SH-SY5Y (cell line): ENCODE results near the gene TSPAN11.

ENCODE experiments used
- GATA2 ChIP-seq: IDR thresholded peaks from 2 replicates; pipeline ENCODE4 v1.6.1; 2011; ENCODE audit warnings: mild to moderate bottlenecking, low read depth, low read length
- GATA3 ChIP-seq: IDR thresholded peaks from 2 replicates; pipeline ENCODE4 v1.6.1; 2011; ENCODE audit warnings: low read depth, mild to moderate bottlenecking, low read length, moderate library complexity

TSPAN11 gene

DNA sequence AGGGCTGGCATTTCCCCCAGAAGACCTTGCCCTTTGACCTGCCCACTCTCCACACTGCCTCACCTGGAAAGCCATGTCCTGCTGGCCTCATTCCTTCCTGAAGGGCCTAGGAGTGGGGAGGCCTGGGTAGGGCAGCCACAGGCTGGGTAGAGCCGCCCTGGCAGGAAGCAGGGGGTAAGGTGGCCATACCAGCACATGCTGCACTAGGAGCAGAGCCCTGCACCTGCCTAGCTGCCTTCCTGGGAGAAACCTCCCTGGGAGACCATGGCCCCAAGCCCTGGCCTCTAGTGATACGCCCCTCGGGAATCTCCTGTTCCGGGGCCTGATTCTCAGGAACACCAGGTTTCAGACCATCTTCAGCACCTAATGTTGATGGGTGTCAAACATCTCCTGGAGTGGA lies 65.8 kb downstream of the TSPAN11 start:
- no peak for TF ChIP-seq GATA3
- TF ChIP-seq GATA2, result no peak

DNA sequence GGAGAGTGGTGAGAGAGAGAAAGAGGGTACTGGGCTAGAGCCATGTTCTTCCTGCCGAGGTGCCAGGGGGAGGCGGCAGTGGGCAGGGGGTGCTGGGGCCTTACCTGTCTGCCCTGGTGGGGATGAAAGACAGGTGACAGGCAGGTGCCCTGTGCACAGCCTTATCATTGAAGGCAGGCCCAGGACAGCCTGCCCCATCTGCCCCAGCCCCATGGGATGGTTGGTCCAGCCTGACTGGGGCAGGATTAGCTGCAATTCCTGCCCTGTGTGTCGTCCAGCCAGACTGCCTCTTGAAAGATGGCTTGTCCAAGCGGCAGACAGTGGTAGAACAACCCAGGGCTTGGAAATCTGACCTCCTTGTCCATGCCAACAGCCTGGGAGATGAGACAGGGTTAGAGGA lies 67.2 kb downstream of the TSPAN11 start:
- TF ChIP-seq GATA2 (no peak), GATA3 (no peak)

DNA sequence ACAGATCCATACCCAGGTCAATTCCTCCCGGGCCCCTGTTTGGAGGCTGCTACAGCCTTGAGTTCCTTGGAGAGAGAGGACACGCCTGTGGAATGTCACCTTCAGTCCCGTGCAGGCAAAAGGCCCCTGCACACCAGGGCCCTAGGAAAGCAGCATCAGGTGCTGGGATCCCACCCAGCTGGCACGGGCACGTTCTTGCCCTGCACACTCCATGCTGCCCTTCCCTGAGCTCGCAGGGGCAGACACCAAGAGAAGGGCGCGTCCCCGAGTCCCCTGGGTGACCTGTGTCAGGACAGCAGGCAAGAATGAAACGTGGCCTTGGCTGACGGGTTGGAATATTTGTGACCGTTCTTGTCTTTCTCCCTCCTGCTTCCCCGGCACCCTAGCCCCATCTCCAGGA lies 67.7 kb downstream of the TSPAN11 start:
- no peak for TF ChIP-seq GATA2
- TF ChIP-seq GATA3, result no peak

DNA sequence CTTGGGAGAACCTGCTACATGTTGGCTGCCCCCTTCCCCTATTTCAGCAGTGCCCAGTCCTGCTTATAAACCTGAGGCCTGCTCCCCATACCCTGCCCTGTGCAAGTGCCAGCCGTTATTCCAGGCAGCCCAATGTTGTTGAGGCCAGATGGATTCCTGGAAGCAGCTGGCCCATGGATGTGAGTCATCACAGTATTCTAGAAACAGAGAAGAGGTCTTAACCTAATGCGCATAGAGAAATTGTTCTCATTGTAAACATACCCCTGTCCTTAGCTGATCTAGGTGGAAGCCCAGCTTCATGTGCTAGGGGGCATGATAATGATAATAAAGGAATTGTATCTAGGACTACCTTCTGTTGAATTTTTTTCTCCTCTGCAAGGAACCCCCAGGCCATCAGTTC lies 69.7 kb downstream of the TSPAN11 start:
- TF ChIP-seq GATA2, result no peak
- TF ChIP-seq GATA3, result no peak

DNA sequence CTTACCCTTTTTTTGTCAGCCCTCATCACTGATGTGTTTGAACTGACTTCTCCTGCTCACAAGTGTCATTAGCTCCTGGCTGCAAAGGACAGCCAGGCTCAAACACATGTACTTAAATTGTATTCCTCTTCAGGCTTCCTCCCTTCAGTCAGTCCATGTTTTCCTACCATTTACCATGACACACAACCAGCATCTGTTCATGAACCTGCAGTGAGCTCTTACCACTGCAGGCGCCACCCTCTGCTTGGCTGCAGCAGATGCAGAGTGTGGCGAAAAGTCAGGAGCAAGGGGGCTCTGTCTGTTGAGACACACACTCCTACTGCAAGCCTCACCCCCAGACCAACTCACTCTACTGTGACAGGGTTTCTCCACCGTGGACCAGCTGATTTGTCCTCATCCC lies 70.2 kb downstream of the TSPAN11 start:
- TF ChIP-seq GATA2, result no peak
- no peak for TF ChIP-seq GATA3

DNA sequence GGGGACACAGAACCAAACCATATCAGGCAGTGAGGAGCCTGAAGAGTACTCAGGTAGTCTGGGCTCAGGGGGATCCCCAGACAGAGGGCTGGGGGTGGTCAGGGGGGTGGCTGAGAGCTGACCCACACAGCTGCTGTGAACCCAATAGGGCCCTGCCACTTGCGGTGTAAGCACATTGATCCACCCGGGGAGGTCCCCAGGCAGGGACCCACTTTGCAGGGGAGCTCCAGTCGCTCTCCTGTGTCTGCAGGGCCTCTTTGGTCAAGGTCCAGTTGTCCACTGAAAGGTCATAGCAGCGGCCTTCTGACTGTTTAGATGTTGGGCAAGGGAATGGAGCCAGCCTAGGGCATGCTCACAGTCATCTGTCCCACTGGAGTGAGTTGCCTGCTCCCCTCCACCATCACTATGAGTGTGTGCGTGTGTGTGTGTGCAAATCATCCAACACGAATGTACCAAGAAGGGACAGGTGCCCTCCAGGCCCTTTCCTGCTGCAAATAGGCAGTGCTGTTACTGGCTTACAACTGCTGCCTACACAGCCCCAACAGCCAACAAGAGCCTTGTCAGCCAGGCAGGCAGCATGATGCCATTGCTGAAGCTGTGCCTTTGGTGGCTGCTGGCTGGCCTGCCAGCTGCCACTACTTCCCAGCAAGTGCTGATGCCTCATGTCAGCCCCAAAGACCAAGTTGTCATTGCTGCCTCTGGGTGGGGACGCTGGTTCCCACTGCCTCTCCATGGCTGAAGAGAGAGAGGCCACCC lies 71.3 kb downstream of the TSPAN11 start:
- TF ChIP-seq GATA3, result no peak
- no peak for TF ChIP-seq GATA2

DNA sequence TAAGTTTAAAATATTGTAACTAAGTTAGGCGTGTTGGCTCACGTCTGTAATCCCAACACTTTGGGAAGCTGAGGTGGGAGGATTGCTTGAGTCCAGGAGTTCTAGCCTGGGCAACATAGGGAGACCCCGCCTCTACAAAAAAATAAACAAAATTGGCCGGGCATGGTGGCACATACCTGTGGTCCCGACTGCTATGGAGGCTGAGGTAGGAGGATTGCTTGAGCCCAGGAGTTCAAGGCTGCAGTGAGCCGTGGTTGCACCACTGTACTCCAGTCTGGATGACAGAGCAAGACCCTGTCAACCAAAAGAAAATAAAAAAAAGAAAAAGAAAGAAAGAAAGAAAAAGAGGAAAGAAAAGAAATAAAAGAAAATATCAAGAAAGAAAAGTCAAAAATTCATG lies 72.5 kb downstream of the TSPAN11 start:
- TF ChIP-seq GATA3 (no peak), GATA2 (no peak)

DNA sequence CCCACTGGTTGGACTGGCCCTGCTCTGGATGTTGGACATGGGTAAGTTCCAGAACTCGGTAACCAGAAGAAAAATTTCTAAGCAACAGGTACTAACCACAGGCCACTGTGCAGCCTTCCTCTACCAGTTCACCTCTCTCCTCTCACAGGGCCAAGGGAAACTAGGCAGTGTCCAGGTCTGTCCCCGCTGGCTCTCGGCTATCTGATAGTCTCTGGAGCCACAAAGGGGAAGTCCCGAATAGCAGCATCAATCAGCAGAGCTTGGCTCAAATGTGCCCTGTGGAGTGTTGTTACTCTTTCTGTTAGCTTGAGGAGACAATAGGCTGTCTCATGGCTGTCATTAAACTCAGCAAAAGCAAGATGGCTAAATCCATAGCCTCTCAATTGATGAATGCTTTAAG lies 73.2 kb downstream of the TSPAN11 start:
- TF ChIP-seq GATA3, result no peak
- TF ChIP-seq GATA2, result no peak

DNA sequence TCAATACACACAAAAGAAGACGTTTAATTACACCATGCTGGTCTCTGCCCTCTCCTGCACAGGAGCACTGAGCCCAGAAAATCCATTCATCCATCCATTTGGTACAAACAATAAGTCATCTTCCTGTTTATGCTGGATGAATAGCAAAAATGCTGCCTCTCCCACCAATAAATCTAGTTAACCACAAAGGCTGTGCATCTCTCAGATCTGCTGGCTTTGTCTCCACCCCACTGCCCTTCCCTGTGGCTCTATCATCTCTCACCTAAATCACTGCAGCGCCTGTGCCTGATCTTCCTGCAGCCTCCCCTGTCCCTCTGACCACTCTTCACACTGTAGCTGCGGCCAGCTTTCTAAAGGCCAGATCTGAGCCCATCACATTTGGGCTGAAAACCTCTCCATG lies 74.2 kb downstream of the TSPAN11 start:
- TF ChIP-seq GATA2 (no peak), GATA3 (no peak)

DNA sequence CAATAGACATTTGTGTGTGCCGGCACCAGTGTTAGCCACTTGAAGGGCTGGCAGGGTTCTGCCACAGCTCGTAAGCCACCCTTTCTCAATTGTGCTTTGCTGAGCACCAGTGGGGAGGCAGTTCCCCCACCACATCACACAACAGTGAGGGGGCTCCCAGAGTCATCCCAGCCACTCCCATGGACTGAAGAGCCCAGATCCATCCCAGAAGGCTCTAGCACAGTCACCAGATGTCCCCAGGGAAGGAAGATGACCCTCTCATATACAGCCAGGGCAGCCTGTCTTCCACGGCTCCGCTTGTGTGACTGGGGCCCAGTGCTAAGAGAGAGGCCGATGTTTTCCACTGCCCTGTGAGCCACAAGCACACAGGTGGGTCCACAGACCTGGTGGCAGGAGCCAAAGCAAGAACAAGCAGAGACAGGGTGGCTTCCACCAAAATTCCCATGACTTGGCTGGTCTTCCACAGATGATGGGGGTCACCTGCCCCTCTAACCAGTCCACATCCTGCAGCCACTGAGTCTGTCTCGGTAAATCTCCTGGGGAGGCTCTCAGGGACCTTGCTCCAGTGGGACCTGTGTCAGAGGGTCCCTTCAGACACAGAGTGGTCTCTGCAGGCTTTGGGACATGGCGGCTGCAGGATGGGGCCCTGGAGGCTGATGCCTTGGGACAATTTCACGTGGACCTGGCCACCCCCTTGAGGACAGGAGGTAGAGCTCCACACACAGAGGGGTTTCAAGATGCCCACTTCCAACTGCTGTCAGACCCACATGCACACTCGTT lies 75.2 kb downstream of the TSPAN11 start:
- TF ChIP-seq GATA3 (no peak), GATA2 (no peak)

DNA sequence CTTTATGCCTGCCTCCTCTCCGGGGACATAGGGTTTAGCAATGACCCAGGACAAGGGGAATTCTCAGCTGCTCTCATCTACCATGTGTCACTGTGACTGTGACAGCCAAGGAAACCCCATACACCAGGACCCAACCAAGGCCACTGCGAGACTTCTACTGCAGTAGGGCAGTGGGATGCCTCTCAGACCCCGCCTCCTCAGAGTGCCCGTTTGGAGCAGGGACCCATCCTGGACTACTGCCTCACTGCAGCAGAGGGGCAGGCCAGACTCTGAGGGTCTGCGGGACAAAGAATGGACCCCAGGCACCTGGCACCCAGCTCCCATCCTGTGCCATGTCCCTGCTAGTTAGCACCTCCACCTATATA lies 75.8 kb downstream of the TSPAN11 start:
- TF ChIP-seq GATA2 (no peak), GATA3 (no peak)

DNA sequence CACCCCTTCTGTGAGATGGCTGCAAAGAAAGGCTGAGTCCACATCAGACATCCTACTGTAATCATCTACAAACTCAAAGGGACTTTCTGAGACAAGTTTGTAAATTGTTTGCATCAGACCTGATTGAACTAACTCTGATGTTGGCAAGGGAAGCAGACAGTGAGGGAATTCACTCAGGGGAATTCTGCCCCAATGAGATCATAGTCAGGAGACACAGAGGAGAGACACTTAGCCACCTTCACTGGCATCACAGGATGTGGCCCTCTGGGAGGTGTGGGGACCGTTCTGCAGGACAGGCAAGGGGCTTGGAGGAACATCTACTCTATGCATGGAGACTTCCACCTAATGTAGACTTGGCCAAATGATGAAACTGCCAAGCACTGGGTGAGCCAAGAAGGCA lies 76.5 kb downstream of the TSPAN11 start:
- TF ChIP-seq GATA3 (no peak), GATA2 (no peak)

DNA sequence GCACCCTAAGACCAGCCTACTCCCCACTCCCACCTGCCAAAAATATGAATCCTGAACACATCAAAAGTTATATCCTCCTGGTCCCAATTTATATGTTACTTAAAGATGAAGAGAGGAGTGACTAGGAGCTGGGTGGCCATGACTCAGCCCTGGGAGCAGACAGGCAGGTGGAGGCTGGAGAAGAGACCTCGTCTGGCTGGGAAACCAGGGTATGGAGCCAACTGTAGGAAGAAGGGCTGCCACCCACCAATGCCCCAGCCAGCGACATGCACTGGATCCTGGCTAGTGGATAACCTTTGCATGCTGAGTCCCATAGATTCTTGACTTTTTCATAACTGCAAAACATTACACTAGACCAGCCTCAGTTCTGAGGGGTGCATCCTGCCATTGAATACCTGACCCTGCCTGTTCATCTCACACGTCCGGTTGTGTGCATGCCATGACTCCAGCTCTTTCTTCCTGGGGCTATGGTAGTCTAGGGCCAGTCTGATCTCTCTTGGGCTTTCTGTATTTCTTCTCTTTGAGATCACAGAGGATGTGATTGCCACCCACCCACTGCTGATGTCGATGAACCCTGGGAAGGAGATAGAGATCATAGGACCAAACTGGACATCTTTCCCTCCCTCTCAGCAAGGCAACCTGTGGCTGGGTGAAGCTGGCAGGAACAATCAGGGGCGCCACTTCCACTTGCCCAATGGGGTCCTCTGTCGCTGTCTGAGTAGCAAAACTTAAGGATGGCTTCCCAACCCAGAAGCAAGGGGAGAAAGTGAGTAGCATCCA lies 77.5 kb downstream of the TSPAN11 start:
- TF ChIP-seq GATA3 (no peak), GATA2 (no peak)

DNA sequence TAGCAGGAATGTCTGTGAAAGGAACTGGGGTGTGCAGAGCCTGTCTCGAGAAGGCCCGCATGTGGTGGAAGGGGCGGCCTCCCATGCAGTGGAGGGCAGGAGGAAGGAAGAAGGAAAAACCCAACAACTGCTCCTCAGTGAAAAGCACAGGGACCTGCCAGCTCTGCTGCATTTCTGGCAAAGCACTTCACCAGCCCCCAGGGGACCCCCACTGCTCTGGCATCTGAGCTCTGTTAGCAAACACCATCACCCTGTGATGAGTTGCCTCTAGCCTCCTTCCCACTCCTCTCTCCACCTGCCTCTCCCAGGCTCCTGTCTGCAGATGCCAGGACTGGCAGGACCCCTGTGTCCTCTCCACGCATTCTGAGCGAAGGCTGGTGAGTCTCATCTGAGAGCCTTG lies 78.1 kb downstream of the TSPAN11 start:
- TF ChIP-seq GATA2, result no peak
- TF ChIP-seq GATA3, result no peak

DNA sequence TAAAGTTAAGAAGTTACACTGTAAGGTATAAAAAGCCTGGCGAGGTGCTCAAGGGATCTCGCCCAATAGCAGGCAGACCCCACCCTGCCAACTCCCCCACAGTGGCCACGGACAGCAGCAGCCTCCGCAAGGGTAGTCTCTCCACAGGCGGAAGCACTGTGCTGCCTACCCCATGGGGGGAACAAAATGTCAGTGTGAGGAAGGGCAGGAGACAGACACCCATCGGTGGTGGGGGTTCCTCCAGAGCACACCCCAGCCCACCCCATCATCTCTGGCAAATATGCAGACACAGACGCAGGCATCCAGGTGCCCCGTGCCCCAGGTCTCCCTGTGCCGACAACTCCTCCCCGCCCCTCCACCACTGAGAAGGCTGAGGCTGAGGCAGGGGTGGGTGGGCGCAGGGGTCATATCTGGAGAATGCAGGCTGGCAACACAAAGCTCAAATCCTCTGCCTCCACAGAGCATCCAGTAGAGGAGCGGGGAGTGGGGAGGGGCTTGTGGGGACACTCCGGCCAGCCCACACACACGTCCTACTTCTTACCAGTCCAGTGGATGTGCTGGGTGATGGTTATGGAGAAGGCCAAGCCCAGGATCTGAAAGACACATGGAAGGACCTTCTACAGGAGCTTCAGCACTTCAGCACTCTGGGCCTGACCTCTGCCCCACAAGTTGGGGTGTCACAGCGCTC lies 78.9 kb downstream of the TSPAN11 start:
- TF ChIP-seq GATA3, result no peak
- no peak for TF ChIP-seq GATA2
